Right renal cortex interstitium (tissue), 3 donors: Measurements from ENCODE around the gene ETDA. TPM values are rescaled to one million over a fixed set of nuclear protein-coding genes. Genes with fewer than 3 reads are reported as not detected.
"Not testable (repeated sequence)": the region's sequence is repeated elsewhere in the genome, so short reads cannot be mapped to it uniquely, and the experiment has no call there.

Source experiments
- DNase-seq, 3 donors: peaks; one replicate each; pipeline ENCODE4 v3.0.0-alpha.2; 2013; ENCODE audit warnings: low read depth in 3 of 3, low spot score in 2 of 3
- polyA plus RNA-seq, 3 donors: library from polyadenylated mRNA; unstranded; fragments of 120-200 nt; gene quantifications; one replicate each; pipeline ENCODE4 v1.2.1, GENCODE V29; 2013; ENCODE audit not compliant: insufficient read length in 3 of 3

ETDA gene
- polyA plus RNA-seq, result not detected

- not testable (repeated sequence) for DNase-seq
Measured at GRCh38 chrX:135252011-135252518, at the start of gene ETDA. TSS of gene ETDA (plus strand) at chrX:135252061. CDS start at chrX:135253277, 1,216 bp downstream.

GRCh38 chrX:135206427-135206826 lies 45.4 kb upstream of the ETDA start:
- DNase-seq, result not testable (repeated sequence)

GRCh38 chrX:135213200-135213844 lies 38.5 kb upstream of the ETDA start:
- no peak for DNase-seq

- DNase-seq, result not testable (repeated sequence)
Measured at GRCh38 chrX:135245989-135246388, 5.9 kb upstream of the ETDA start.

GRCh38 chrX:135256087-135256684 lies 4.3 kb downstream of the ETDA start:
- DNase-seq, result not testable (repeated sequence)

GRCh38 chrX:135256923-135257322 lies 5.1 kb downstream of the ETDA start:
- DNase-seq, result no peak

GRCh38 chrX:135257469-135257868 lies 5.6 kb downstream of the ETDA start:
- DNase-seq, result no peak

- not testable (repeated sequence) for DNase-seq
Measured at GRCh38 chrX:135260976-135261375, 9.1 kb downstream of the ETDA start.

GRCh38 chrX:135263376-135263775 lies 11.5 kb downstream of the ETDA start:
- not testable (repeated sequence) for DNase-seq

- no peak for DNase-seq
Measured at GRCh38 chrX:135264206-135264605, 12.3 kb downstream of the ETDA start.

- no peak for DNase-seq
Measured at GRCh38 chrX:135273162-135273561, 21.3 kb downstream of the ETDA start.

GRCh38 chrX:135275973-135276372 lies 24.1 kb downstream of the ETDA start:
- no peak for DNase-seq

GRCh38 chrX:135287266-135287823 lies 35.5 kb downstream of the ETDA start:
- no peak for DNase-seq

- peak in 1 of 3 donors; percentile 13 for DNase-seq
Measured at GRCh38 chrX:135295238-135295943, 43.5 kb downstream of the ETDA start.

- DNase-seq, result no peak
Measured at GRCh38 chrX:135295944-135296305, 44.1 kb downstream of the ETDA start.

- no peak for DNase-seq
Measured at GRCh38 chrX:135302269-135302873, 50.5 kb downstream of the ETDA start.

Other genes starting within 250 kb of the ETDA start
- gene RTL8B, start 229.5 kb upstream of the ETDA start, polyA plus RNA-seq, result 10 to 100 TPM; 22.1 to 25.3 (median 23.7) TPM
- 100 to 1,000 TPM; 153 to 169 (median 158) TPM for gene RTL8C, start 219.7 kb upstream of the ETDA start, polyA plus RNA-seq
- 10 to 100 TPM; 83.5 to 98.8 (median 85.0) TPM for gene RTL8A, start 199.9 kb upstream of the ETDA start, polyA plus RNA-seq
- 1 to 10 TPM; 6.7 to 7.5 (median 6.9) TPM for gene SMIM10L2B, start 153.3 kb upstream of the ETDA start, polyA plus RNA-seq
- gene ETDB, start 131.5 kb upstream of the ETDA start, polyA plus RNA-seq, result not detected
- gene CT55, start 80.7 kb upstream of the ETDA start, polyA plus RNA-seq, result under 1 TPM; 0.20 to 0.29 (median 0.29) TPM
- not detected for gene ETDC, start 57.4 kb downstream of the ETDA start, polyA plus RNA-seq
- gene ZNF75D, start 92.0 kb downstream of the ETDA start, polyA plus RNA-seq, result 10 to 100 TPM; 18.6 to 22.9 (median 18.8) TPM
- gene ZNF449, start 92.7 kb downstream of the ETDA start, polyA plus RNA-seq, result 10 to 100 TPM; 12.5 to 15.4 (median 14.4) TPM
- gene SMIM10L2A, start 169.9 kb downstream of the ETDA start, polyA plus RNA-seq, result 10 to 100 TPM; 10.3 to 11.2 (median 10.4) TPM